NOMO-1 (cell line): ENCODE measurements around the gene PTCD1.
A peak's percentile ranks its signal among the peaks of the same experiment; 100 is the strongest.

Source experiments
- DNase-seq, 2 experiments: peaks; one replicate each; lab custom pipeline; 2025; ENCODE audit not compliant: unreplicated experiment in 2 of 2; lab: John Stamatoyannopoulos, UW

Gene PTCD1

GRCh38 chr7:99372275-99373090 is 66.1 kb downstream of the PTCD1 start:
- peak in 1 of 2 experiments; percentile 35 for DNase-seq

GRCh38 chr7:99371376-99371920 is 67.2 kb downstream of the PTCD1 start:
- no peak for DNase-seq

GRCh38 chr7:99369767-99370391 is 68.7 kb downstream of the PTCD1 start:
- DNase-seq, result no peak

- DNase-seq, result no peak
These were observed 69.7 kb downstream of the PTCD1 start for GRCh38 chr7:99368750-99369389.
